IMR-90 (cell line): ENCODE measurements around the gene SPATA3. TPM values are rescaled to one million over a fixed set of nuclear protein-coding genes. Genes with fewer than 3 reads are reported as not detected.

Experiments
- ATAC-seq: fragments of 200-7000 bp; cut with Tn5 transposase; 2 replicates; pipeline ENCODE4 v1.9.1; 2020; ENCODE audit warnings: low read depth, mild to moderate bottlenecking, moderate library complexity
- BruUV-seq: library from RNA; stranded (reverse); fragments of 400-500 nt; replicated peaks from 2 replicates; lab custom pipeline; 2021; lab: Mats Ljungman, UMichigan
- CTCF ChIA-PET: fragments of 300-600 bp; formaldehyde crosslinking; extraction: SDS; loops from one replicate; lab custom pipeline; 2021; ENCODE audit warnings: antibody characterized with exemption; lab: Yijun Ruan, JAX
- POLR2A ChIA-PET: fragments of 300-600 bp; sonication (Branson Sonifier 250); formaldehyde crosslinking; loops from one replicate; lab custom pipeline; 2022; ENCODE audit warnings: antibody characterized with exemption; ENCODE audit not compliant: unreplicated experiment; lab: Charles Lee
- DNase-seq: peaks from one replicate; pipeline ENCODE4 v3.0.0; 2013
- H2AFZ ChIP-seq: replicated peaks from 2 replicates; pipeline ENCODE3; 2013; ENCODE audit warnings: low read length, mild to moderate bottlenecking; ENCODE audit not compliant: poor library complexity
- H2AK5ac ChIP-seq: 2 replicates; pipeline ENCODE4 v1.6.1; 2013; ENCODE audit warnings: low read depth, low read length, inconsistent platforms
- H2AK9ac ChIP-seq: replicated peaks from 2 replicates; pipeline ENCODE3; 2013; ENCODE audit warnings: mild to moderate bottlenecking, low read depth, low read length, moderate library complexity; ENCODE audit not compliant: poor library complexity
- H2BK120ac ChIP-seq: 2 replicates; pipeline ENCODE4 v1.6.1; 2013; ENCODE audit warnings: low read depth, low read length, inconsistent platforms
- H2BK15ac ChIP-seq: 3 replicates; pipeline ENCODE4 v1.6.1; 2013; ENCODE audit warnings: low read depth, low read length, inconsistent platforms
- H2BK20ac ChIP-seq: 2 replicates; pipeline ENCODE4 v1.6.1; 2013; ENCODE audit warnings: low read depth, mild to moderate bottlenecking, inconsistent platforms, low read length, moderate library complexity
- H2BK5ac ChIP-seq: 2 replicates; pipeline ENCODE4 v1.6.1; 2013; ENCODE audit warnings: mild to moderate bottlenecking, low read depth, low read length, inconsistent platforms; ENCODE audit not compliant: poor library complexity, severe bottlenecking
- H3K14ac ChIP-seq: replicated peaks from 2 replicates; pipeline ENCODE4 v1.6.1; 2013; ENCODE audit warnings: low read depth, low read length, inconsistent platforms
- H3K18ac ChIP-seq: 2 replicates; pipeline ENCODE4 v1.6.1; 2013; ENCODE audit warnings: low read depth, low read length, control low read depth
- H3K23ac ChIP-seq: 2 replicates; pipeline ENCODE4 v1.6.1; 2013; ENCODE audit warnings: low read depth, low read length, inconsistent platforms
- H3K27ac ChIP-seq: 2 replicates; pipeline ENCODE4 v1.5.1; 2013; ENCODE audit warnings: mild to moderate bottlenecking, control low read depth, low read length; ENCODE audit not compliant: insufficient read depth
- H3K27me3 ChIP-seq: 2 replicates; pipeline ENCODE4 v1.6.1; 2013; ENCODE audit warnings: low read length; ENCODE audit not compliant: control insufficient read depth, insufficient read depth
- H3K36me3 ChIP-seq: 2 replicates; pipeline ENCODE4 v1.6.1; 2013; ENCODE audit warnings: low read length, mixed read lengths; ENCODE audit not compliant: control insufficient read depth, insufficient read depth
- H3K4ac ChIP-seq: 2 replicates; pipeline ENCODE4 v1.6.1; 2013; ENCODE audit warnings: low read depth, low read length, inconsistent platforms
- H3K4me1 ChIP-seq: 2 replicates; pipeline ENCODE4 v1.6.1; 2013; ENCODE audit warnings: low read length, mixed read lengths; ENCODE audit not compliant: control insufficient read depth, insufficient read depth
- H3K4me2 ChIP-seq: 2 replicates; pipeline ENCODE4 v1.6.1; 2013; ENCODE audit warnings: low read depth, mild to moderate bottlenecking, control low read depth, low read length, moderate library complexity
- H3K4me3 ChIP-seq: 2 replicates; pipeline ENCODE4 v1.5.1; 2013; ENCODE audit warnings: low read depth, mild to moderate bottlenecking, control low read depth, low read length, moderate library complexity; ENCODE audit not compliant: insufficient read depth
- H3K56ac ChIP-seq: 2 replicates; pipeline ENCODE4 v1.6.1; 2013; ENCODE audit warnings: low read length, inconsistent platforms; ENCODE audit not compliant: insufficient read depth; ENCODE audit errors: extremely low read depth
- H3K79me1 ChIP-seq, 2 experiments: 2 replicates each; pipeline ENCODE4 v1.6.1; 2013; ENCODE audit warnings: low read length in 2 of 2, inconsistent platforms in 1 of 2, low read depth in 1 of 2
- H3K9ac ChIP-seq: 2 replicates; pipeline ENCODE4 v1.6.1; 2013; ENCODE audit warnings: low read depth, low read length, control low read depth
- H3K9me1 ChIP-seq: 2 replicates; pipeline ENCODE4 v1.6.1; 2013; ENCODE audit warnings: low read length, inconsistent platforms; ENCODE audit not compliant: insufficient read depth
- H3K9me3 ChIP-seq: 2 replicates; pipeline ENCODE4 v1.6.1; 2013; ENCODE audit warnings: low read length; ENCODE audit not compliant: control insufficient read depth, insufficient read depth
- H4K20me1 ChIP-seq: 2 replicates; pipeline ENCODE4 v1.6.1; 2013; ENCODE audit warnings: low read length, inconsistent platforms; ENCODE audit not compliant: insufficient read depth
- H4K5ac ChIP-seq: 2 replicates; pipeline ENCODE4 v1.6.1; 2013; ENCODE audit warnings: mild to moderate bottlenecking, low read depth, low read length, control low read depth
- H4K8ac ChIP-seq, 2 experiments: 2 replicates each; pipeline ENCODE4 v1.6.1; 2013; ENCODE audit warnings: low read depth in 2 of 2, low read length in 2 of 2, control low read depth in 1 of 2, inconsistent platforms in 1 of 2
- H4K91ac ChIP-seq: 2 replicates; pipeline ENCODE4 v1.6.1; 2013; ENCODE audit warnings: low read depth, low read length, inconsistent platforms; ENCODE audit not compliant: insufficient read depth
- CEBPB ChIP-seq: IDR thresholded peaks from 2 replicates; pipeline ENCODE4 v1.6.1; 2012; ENCODE audit warnings: low read depth, low read length, improper control_type of control experiment
- CHD1 ChIP-seq: IDR thresholded peaks from 2 replicates; pipeline ENCODE4 v1.6.1; 2012; ENCODE audit warnings: low read depth, low read length, improper control_type of control experiment
- CTCF ChIP-seq: conservative IDR thresholded peaks from 2 replicates; pipeline ENCODE4 v1.5.1; 2012; ENCODE audit warnings: mild to moderate bottlenecking, low read depth, low read length, improper control_type of control experiment
- ELK1 ChIP-seq: fragments of 150-350 bp; IDR thresholded peaks from 2 replicates; pipeline ENCODE4 v1.6.1; 2016; ENCODE audit warnings: low read depth, mild to moderate bottlenecking, low read length, moderate library complexity, borderline replicate concordance
- FOS ChIP-seq: fragments of 150-350 bp; IDR thresholded peaks from 2 replicates; pipeline ENCODE4 v1.6.1; 2016; ENCODE audit warnings: low read depth, low read length
- MAFK ChIP-seq: IDR thresholded peaks from 2 replicates; pipeline ENCODE4 v1.6.1; 2012; ENCODE audit warnings: low read depth, low read length, improper control_type of control experiment
- MAZ ChIP-seq: IDR thresholded peaks from 2 replicates; pipeline ENCODE4 v1.6.1; 2012; ENCODE audit warnings: low read depth, mild to moderate bottlenecking, low read length, improper control_type of control experiment, moderate library complexity, borderline replicate concordance
- MXI1 ChIP-seq: IDR thresholded peaks from 2 replicates; pipeline ENCODE4 v1.6.1; 2012; ENCODE audit warnings: low read depth, mild to moderate bottlenecking, low read length, moderate library complexity, borderline replicate concordance
- NFE2L2 ChIP-seq: fragments of 150-350 bp; IDR thresholded peaks from 2 replicates; pipeline ENCODE4 v1.6.1; 2016; ENCODE audit warnings: low read depth, mild to moderate bottlenecking, low read length
- POLR2A ChIP-seq: IDR thresholded peaks from 2 replicates; pipeline ENCODE4 v1.6.1; 2012; ENCODE audit warnings: mild to moderate bottlenecking, low read depth, low read length
- RAD21 ChIP-seq: IDR thresholded peaks from 2 replicates; pipeline ENCODE4 v1.6.1; 2012; ENCODE audit warnings: low read length, improper control_type of control experiment
- RCOR1 ChIP-seq: IDR thresholded peaks from 2 replicates; pipeline ENCODE4 v1.6.1; 2012; ENCODE audit warnings: mild to moderate bottlenecking, low read length, improper control_type of control experiment; ENCODE audit not compliant: insufficient replicate concordance
- SMC3 ChIP-seq: fragments of 150-350 bp; IDR thresholded peaks from 2 replicates; pipeline ENCODE4 v1.6.1; 2016; ENCODE audit warnings: low read depth, mild to moderate bottlenecking, antibody characterized with exemption, low read length, moderate library complexity
- USF2 ChIP-seq: fragments of 150-350 bp; IDR thresholded peaks from 2 replicates; pipeline ENCODE4 v1.6.1; 2017; ENCODE audit warnings: mild to moderate bottlenecking, antibody characterized with exemption, low read length, low read depth
- WGBS, 2 experiments: methylation state at CpG; one replicate each; pipeline versions ENCODE4 v1.1.5 to v1.1.7; 2013; ENCODE audit warnings: missing lambda C conversion rate in 2 of 2; ENCODE audit not compliant: insufficient read length in 1 of 2; ENCODE audit errors: extremely low coverage in 2 of 2; 5-methylcytosine and 5-hydroxymethylcytosine counted together
- dilution Hi-C: fragments of 300-500 bp; cut with HindIII; formaldehyde crosslinking; loops from one replicate; pipeline ENCODE4 v1.14.3; 2018; ENCODE audit warnings: low sequenced_read_pairs; ENCODE audit not compliant: unreplicated experiment
- in situ Hi-C: fragments of 300-500 bp; cut with MboI; formaldehyde crosslinking; loops from 3 replicates; pipeline ENCODE4 v1.14.3; 2019; ENCODE audit warnings: low sequenced_read_pairs, inconsistent platforms, mixed read lengths
- intact Hi-C: fragments of 100-400 bp; cut with micrococcal nuclease; formaldehyde crosslinking; loops from 2 replicates; pipeline ENCODE4 v1.10.0; 2022
- polyA plus RNA-seq, 3 experiments: library from polyadenylated mRNA; depleted of rRNA; stranded (reverse); fragments of >200 nt; gene quantifications; 2 replicates each; pipeline ENCODE4 v1.2.3, GENCODE V29; 2012; ENCODE audit warnings: low replicate concordance in 1 of 3
- total RNA-seq: library from RNA; depleted of rRNA; stranded (reverse); fragments of >200 nt; gene quantifications from 2 replicates; pipeline ENCODE4 v1.2.3, GENCODE V29; 2012

SPATA3 gene
- total and polyA plus RNA-seq, 2 of the 4 experiments (the other 2 are of a cell fraction): not detected

- in situ Hi-C loops: no loop called here
- H2BK20ac ChIP-seq: no peak overlapping the region
- no TSS peak for BruUV-seq
- H2AK9ac ChIP-seq: no peak overlapping the region
- H4K20me1 ChIP-seq: no peaks in the 10 kb centered on the region
- TF ChIP-seq RAD21 (no peak), MAFK (no peak), FOS (no peak), MXI1 (no peak), USF2 (no peak), CHD1 (no peak), RCOR1 (no peak), SMC3 (no peak), POLR2A (no peak), MAZ (no peak), NFE2L2 (no peak), CEBPB (no peak), CTCF (no peak), ELK1 (no peak)
- POLR2A ChIA-PET: no interaction called here
- DNase-seq (no peak), ATAC-seq (no peak)
- H4K91ac ChIP-seq: no peak overlapping the region
- no peak overlapping the region for H3K9ac ChIP-seq
- H3K36me3 ChIP-seq: no peaks in the 10 kb centered on the region
- H3K27ac ChIP-seq: no peak overlapping the region
- no peak overlapping the region for H3K18ac ChIP-seq
- H3K4me2 ChIP-seq: no peak overlapping the region
- H4K5ac ChIP-seq: no peak overlapping the region
- peaks cover 64% of the 10 kb centered on the region for H3K27me3 ChIP-seq
- no CpG with 5 or more reads among the region's 4 CpGs for WGBS, 2 experiments
- no peak overlapping the region for H3K4ac ChIP-seq
- H3K4me3 ChIP-seq: no peak overlapping the region
- no peak overlapping the region for H2AFZ ChIP-seq
- no peak overlapping the region for H2BK15ac ChIP-seq
- CTCF ChIA-PET: no interaction called here
- H3K9me1 ChIP-seq: 0 out of 2 replicates have a peak, but pooled peaks cover 2% of the 10 kb centered on the region
- no peak overlapping the region for H3K14ac ChIP-seq
- no peak overlapping the region for H2AK5ac ChIP-seq
- no peak overlapping the region for H2BK5ac ChIP-seq
- no peak overlapping the region for H3K23ac ChIP-seq
- intact Hi-C loops: no loop called here
- H3K79me1 ChIP-seq: no peaks in the 10 kb centered on the region
- dilution Hi-C loops: no loop called here
- no peaks in the 10 kb centered on the region for H3K4me1 ChIP-seq
- no peak overlapping the region for H2BK120ac ChIP-seq
- H3K56ac ChIP-seq: no peak overlapping the region; the same call in 1 of the 2 replicates
- peaks cover 2% of the 10 kb centered on the region; the same call in 1 of the 2 replicates for H3K9me3 ChIP-seq
- H4K8ac ChIP-seq: no peak overlapping the region
Observed at GRCh38 chr2:231034291-231034882, 38.5 kb downstream of the SPATA3 start.
